NCI-H2227 (cell line): ENCODE results near the gene CFAP97.

Source experiments
- DNase-seq: peaks from one replicate; lab custom pipeline; 2025; ENCODE audit not compliant: unreplicated experiment; lab: John Stamatoyannopoulos, UW

Gene CFAP97

GRCh38 chr4:185110375-185110823 lies 93.4 kb downstream of the CFAP97 start:
- DNase-seq: no peak

GRCh38 chr4:185109736-185110135 lies 94.1 kb downstream of the CFAP97 start:
- no peak for DNase-seq
